HepG2 (cell line): Measurements from ENCODE around the gene KLHDC4. TPM values are rescaled to one million over a fixed set of nuclear protein-coding genes. Genes with fewer than 3 reads are reported as not detected.
A peak's percentile ranks its signal among the peaks of the same experiment; 100 is the strongest.

ENCODE experiments used
- ATAC-seq: fragments of 200-7000 bp; cut with Tn5 transposase; 3 replicates; pipeline ENCODE4 v1.9.1; 2020; ENCODE audit warnings: mild to moderate bottlenecking, moderate library complexity
- BruUV-seq: library from RNA; stranded (reverse); fragments of 400-500 nt; replicated peaks from 2 replicates; lab custom pipeline; 2021; lab: Mats Ljungman, UMichigan
- CTCF ChIA-PET: fragments of 300-600 bp; formaldehyde crosslinking; extraction: SDS; loops from one replicate; lab custom pipeline; 2021; ENCODE audit warnings: low total read pairs, inconsistent platforms, low intra/inter-chr PET ratio; lab: Yijun Ruan, JAX
- POLR2A ChIA-PET: fragments of 350-600 bp; sonication (Branson Sonifier 250); formaldehyde crosslinking; loops from one replicate; lab custom pipeline; 2020; ENCODE audit warnings: antibody characterized with exemption, inconsistent platforms; lab: Yijun Ruan, JAX
- DNase-seq: peaks from one replicate; pipeline ENCODE4 v3.0.0-alpha.2; 2015; ENCODE audit warnings: low spot score
- FAIRE-seq: peaks from 3 replicates; lab custom pipeline; 2011; peaks lifted over from hg19 to GRCh38; lab: Jason Lieb, UNC
- H2AFZ ChIP-seq: one replicate; pipeline ENCODE4 v1.6.1; 2011; ENCODE audit warnings: low read length, inconsistent platforms
- H3K27ac ChIP-seq: fragments of 300-600 bp; 3 replicates; pipeline ENCODE4 v1.8.0; 2011; ENCODE audit warnings: mixed run types, mild to moderate bottlenecking, mixed read lengths, low read length, inconsistent platforms; ENCODE audit not compliant: insufficient read depth; ENCODE audit errors: extremely low read length
- H3K27me3 ChIP-seq, 2 experiments: fragments of 200-600 bp in 1 of 2; 2 replicates in 1 of 2; 3 replicates in 1 of 2; pipeline versions ENCODE4 v1.6.0 to v1.8.0; 2011; ENCODE audit warnings: low read length in 2 of 2, mild to moderate bottlenecking in 2 of 2, moderate library complexity in 2 of 2, inconsistent platforms in 1 of 2; ENCODE audit not compliant: insufficient read depth in 2 of 2, control insufficient read depth in 1 of 2
- H3K36me3 ChIP-seq, 2 experiments: fragments of 200-600 bp in 1 of 2; replicated peaks in 1 of 2; 2 replicates in 1 of 2; 3 replicates in 1 of 2; pipeline versions ENCODE4 v1.5.1 to v1.8.0; 2011; ENCODE audit warnings: low read length in 2 of 2, inconsistent platforms in 1 of 2; ENCODE audit not compliant: insufficient read depth in 2 of 2, control insufficient read depth in 1 of 2
- H3K4me1 ChIP-seq: 2 replicates; pipeline ENCODE4 v1.5.1; 2012; ENCODE audit warnings: low read length, inconsistent platforms; ENCODE audit not compliant: insufficient read depth
- H3K4me2 ChIP-seq: 2 replicates; pipeline ENCODE4 v1.6.0; 2011; ENCODE audit warnings: low read depth, low read length, inconsistent platforms
- H3K4me3 ChIP-seq, 3 experiments: fragments of 200-600 bp in 1 of 3; sonication (generic), shearing (Covaris generic) in 1 of 3; replicated peaks in 1 of 3; 2 replicates each; pipeline ENCODE4 v1.5.1; 2011 to 2016; ENCODE audit warnings: low read length in 3 of 3, inconsistent platforms in 2 of 3, low read depth in 2 of 3, mild to moderate bottlenecking in 2 of 3, control low read depth in 1 of 3, mixed read lengths in 1 of 3; ENCODE audit not compliant: insufficient read depth in 1 of 3
- H3K79me2 ChIP-seq: one replicate; pipeline ENCODE4 v1.6.1; 2011; ENCODE audit warnings: low read length, inconsistent platforms; ENCODE audit not compliant: insufficient read depth
- H3K9ac ChIP-seq: 2 replicates; pipeline ENCODE4 v1.6.0; 2011; ENCODE audit warnings: mild to moderate bottlenecking, low read depth, low read length, inconsistent platforms; ENCODE audit not compliant: insufficient read depth
- H3K9me3 ChIP-seq: 2 replicates; pipeline ENCODE4 v1.5.1; 2012; ENCODE audit warnings: mild to moderate bottlenecking, low read length
- H4K20me1 ChIP-seq: 2 replicates; pipeline ENCODE4 v1.6.0; 2011; ENCODE audit warnings: inconsistent platforms, mild to moderate bottlenecking, low read length, moderate library complexity; ENCODE audit not compliant: insufficient read depth
- ATF4 ChIP-seq, 2 experiments: fragments of 450-650 bp in 1 of 2; sonication (generic) in 1 of 2; formaldehyde crosslinking; IDR thresholded peaks; 2 replicates each; pipeline versions ENCODE4 v1.5.0 to v1.8.0; 2020 to 2022; ENCODE audit warnings: mild to moderate bottlenecking in 1 of 2, missing genetic modification reagents in 1 of 2
- EZH2 ChIP-seq: conservative IDR thresholded peaks from 2 replicates; pipeline ENCODE4 v1.6.1; 2012; ENCODE audit warnings: mild to moderate bottlenecking, low read depth, low read length, moderate library complexity
- GMEB2 ChIP-seq: IDR thresholded peaks from 2 replicates; pipeline ENCODE4 v1.6.1; 2016; ENCODE audit warnings: missing biosample characterization, missing genetic modification reagents, low read depth
- MTF1 ChIP-seq: sonication (generic); formaldehyde crosslinking; IDR thresholded peaks from 2 replicates; pipeline ENCODE4 v1.5.0; 2020; ENCODE audit warnings: missing genetic modification reagents
- WGBS: methylation state at CpG from one replicate; pipeline ENCODE4 v1.1.6; 2017; ENCODE audit warnings: low lambda C conversion rate; 5-methylcytosine and 5-hydroxymethylcytosine counted together
- in situ Hi-C: cut with HindIII; loops from 2 replicates; pipeline ENCODE4 v1.10.0; 2017; ENCODE audit warnings: low pct_unique_long_range_greater_than_20kb; ENCODE audit not compliant: extremely low pct_ligation_motif_present
- intact Hi-C: fragments of 100-400 bp; cut with micrococcal nuclease; formaldehyde crosslinking; loops from one replicate; pipeline ENCODE4 v1.10.0; 2022; ENCODE audit not compliant: unreplicated experiment
- polyA plus RNA-seq, 8 experiments: library from polyadenylated mRNA; depleted of rRNA in 3 of 8; stranded (reverse) in 7 of 8; unstranded in 1 of 8; fragments of >200 nt; fragmentation: Illumina TruSeq in 4 of 8; extraction: Trizol in 4 of 8; gene quantifications; 2 replicates each; pipeline versions ENCODE4 v1.2.1 to v1.2.3, GENCODE V29; 2011 to 2016; ENCODE audit warnings: low read depth in 4 of 8, missing spikeins in 1 of 8, mixed read lengths in 1 of 8; ENCODE audit not compliant: insufficient read depth in 1 of 8
- total RNA-seq, 5 experiments: library from RNA; depleted of rRNA; stranded (reverse); fragments of >200 nt; fragmentation: Illumina TruSeq; extraction: Trizol; gene quantifications; 2 replicates each; pipeline ENCODE4 v1.2.3, GENCODE V29; 2016; ENCODE audit warnings: low read depth in 1 of 5
- TF ChIP-seq, protein P1 (sequence below): sonication (generic); formaldehyde crosslinking; IDR thresholded peaks from 2 replicates; pipeline ENCODE4 v1.4.0; 2020; ENCODE audit warnings: missing genetic modification reagents

The KLHDC4 gene
- total and polyA plus RNA-seq, 2 of the 13 experiments (the other 11 are each of a cell fraction or from before 2014, with no cell fraction given) = 18.7 to 31.8 TPM

DNA sequence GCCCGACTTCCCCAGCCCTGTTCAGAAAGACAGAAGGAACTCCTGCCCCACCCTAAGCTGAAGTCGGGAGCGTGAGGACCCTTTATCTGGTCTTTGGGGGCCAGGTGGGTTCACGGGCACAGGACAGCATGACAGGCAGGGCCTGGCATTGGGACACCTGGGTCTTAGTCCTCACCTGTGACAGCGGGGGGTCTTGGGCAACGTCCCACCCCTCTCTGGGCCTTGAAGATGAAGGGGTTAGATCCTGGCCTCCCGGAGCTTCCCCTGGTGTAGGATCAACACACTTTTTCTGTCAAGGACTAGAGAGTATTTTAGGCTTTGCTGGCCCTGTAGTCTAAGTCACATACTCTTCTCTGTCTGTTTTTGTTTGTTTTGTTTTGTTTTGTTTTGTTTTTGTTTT, 98.3 kb downstream of the KLHDC4 start:
- Histone ChIP-seq H3K9ac (no peak overlapping the region), H4K20me1 (peaks cover 7% of the 10 kb centered on the region; the same call in 1 of the 2 replicates), H3K27me3 (peaks cover 41 to 91% of the 10 kb centered on the region in 2 experiments), H3K4me2 (no peak overlapping the region), H3K4me1 (no peaks in the 10 kb centered on the region), H3K27ac (no peak overlapping the region), H3K36me3 (no peaks in the 10 kb centered on the region), H3K4me3 (no peak overlapping the region), H2AFZ (no peak overlapping the region), H3K9me3 (no peaks in the 10 kb centered on the region)
- FAIRE-seq = no peak
- in situ Hi-C loops (no loop called here), intact Hi-C loops (loop anchor here (10.0 kb wide), 1 partner anchor 63 kb away; the partner anchor contains the start of gene JPH3)
- BruUV-seq = no TSS peak
- ATAC-seq = no peak
- POLR2A ChIA-PET = no interaction called here
- CTCF ChIA-PET = no interaction called here
- WGBS = 18% methylated on average over 5 of the region's 7 CpGs
- DNase-seq = no peak
- no peak for TF ChIP-seq ATF4 (CRISPR knock-in tag; IDR thresholded peaks at IDR 0.05)
- TF ChIP-seq, protein P1, sequence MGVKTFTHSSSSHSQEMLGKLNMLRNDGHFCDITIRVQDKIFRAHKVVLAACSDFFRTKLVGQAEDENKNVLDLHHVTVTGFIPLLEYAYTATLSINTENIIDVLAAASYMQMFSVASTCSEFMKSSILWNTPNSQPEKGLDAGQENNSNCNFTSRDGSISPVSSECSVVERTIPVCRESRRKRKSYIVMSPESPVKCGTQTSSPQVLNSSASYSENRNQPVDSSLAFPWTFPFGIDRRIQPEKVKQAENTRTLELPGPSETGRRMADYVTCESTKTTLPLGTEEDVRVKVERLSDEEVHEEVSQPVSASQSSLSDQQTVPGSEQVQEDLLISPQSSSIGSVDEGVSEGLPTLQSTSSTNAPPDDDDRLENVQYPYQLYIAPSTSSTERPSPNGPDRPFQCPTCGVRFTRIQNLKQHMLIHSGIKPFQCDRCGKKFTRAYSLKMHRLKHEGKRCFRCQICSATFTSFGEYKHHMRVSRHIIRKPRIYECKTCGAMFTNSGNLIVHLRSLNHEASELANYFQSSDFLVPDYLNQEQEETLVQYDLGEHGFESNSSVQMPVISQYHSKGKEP = no peak
- TF ChIP-seq GMEB2 (CRISPR knock-in tag) = no peak
- TF ChIP-seq EZH2 = 0 out of 2 replicates have a peak, but pooled peaks have one; percentile 78
- no peak for TF ChIP-seq MTF1 (CRISPR knock-in tag)
- TF ChIP-seq, all 625 proteins: peak for 1
- no peaks in the 10 kb centered on the region for H3K79me2 ChIP-seq
